ENCODE data around the gene AREG.

DNA sequence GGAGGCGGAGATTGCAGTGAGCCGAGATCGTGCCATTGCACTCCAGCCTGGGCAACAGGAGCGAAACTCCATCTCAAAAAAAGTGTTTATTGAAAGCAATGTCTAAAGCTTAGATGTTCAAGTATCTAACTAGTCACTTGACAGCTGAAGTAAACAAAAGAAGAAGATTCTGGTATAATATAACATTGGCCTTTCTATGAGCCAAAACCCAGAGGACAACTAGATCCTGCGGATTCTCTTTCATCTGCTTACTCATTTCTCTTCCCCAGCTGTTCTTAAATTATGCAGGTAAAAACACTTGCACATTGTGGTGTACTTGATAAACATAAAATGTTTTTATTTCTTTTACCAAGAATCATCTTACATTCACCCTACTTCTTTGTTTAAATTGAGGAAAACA lies 24.1 kb upstream of the AREG start:
- TF ChIP-seq POLR2A (IDR thresholded peaks at IDR 0.05; ENCODE audit: low read depth, low read length): no peak
- TF ChIP-seq POLR2AphosphoS5 (IDR thresholded peaks at IDR 0.05; ENCODE audit: low read depth, low read length): no peak
- no peak for TF ChIP-seq TAF1 (IDR thresholded peaks at IDR 0.05; ENCODE audit: borderline replicate concordance, low read depth, low read length)

Measured in GM12892 (cell line).